NCI-H748 treated with DMSO at 0.1 percent for 48 hours (cell line): ENCODE data around the gene ALDH4A1.
"Not testable (repeated sequence)": the region's sequence is repeated elsewhere in the genome, so short reads cannot be mapped to it uniquely, and the experiment has no call there.

Experiments used
- DNase-seq: peaks from one replicate; lab custom pipeline; 2025; lab: John Stamatoyannopoulos, UW

ALDH4A1 gene

DNA sequence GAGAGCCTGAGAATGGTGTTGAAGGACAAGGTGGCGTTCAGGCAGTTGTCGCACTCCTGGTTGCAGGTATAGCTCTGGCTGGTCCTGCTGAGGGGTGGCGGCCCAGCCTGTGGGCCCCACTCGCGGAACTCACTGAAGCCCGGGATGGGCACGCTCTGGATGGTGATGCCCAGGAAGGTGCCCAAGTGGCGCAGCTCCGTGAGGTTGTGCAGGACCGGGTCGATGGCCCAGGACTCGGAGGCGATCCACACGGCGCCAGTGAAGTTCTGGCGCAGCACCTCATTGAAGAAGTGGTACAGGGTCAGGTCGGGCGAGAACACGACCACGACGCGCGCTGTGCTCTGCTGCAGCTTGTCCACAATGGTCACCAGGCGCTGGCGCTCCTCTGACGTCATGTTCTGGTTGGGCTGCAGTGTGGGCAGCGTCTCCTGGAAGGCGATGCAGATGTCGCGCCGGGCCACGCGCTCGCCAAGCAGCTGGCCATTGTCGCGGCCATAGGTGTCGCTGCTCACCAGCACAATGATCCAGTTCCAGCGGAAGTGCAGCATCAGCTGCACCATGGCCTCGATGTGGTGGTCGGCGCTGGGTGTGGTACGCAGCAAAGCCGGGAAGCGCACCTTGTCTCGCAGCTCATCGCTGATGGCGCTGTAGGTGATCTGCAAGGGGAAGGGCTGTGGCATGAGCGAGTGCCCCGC is 47.9 kb downstream of the ALDH4A1 start:
- DNase-seq: no peak

DNA sequence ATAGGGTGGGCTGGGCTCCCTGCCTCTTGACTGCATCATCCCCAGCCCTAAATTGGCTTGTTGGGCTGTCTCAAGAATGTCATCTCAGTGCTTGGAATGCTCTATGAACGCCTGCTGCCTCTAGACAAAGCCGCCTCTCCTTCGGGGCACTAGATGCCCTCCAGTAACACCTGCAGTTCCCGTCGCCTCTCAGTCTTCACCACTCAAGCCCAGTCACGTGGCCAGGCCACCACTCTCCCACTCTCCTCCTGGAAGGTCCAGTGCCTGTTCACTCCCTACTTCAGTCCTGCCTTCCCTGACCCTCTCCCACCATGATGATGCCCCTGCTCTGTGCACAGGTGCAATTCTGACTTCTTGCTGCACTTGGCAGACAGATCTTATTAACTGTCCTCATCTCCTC is 49.9 kb downstream of the ALDH4A1 start:
- no peak for DNase-seq

DNA sequence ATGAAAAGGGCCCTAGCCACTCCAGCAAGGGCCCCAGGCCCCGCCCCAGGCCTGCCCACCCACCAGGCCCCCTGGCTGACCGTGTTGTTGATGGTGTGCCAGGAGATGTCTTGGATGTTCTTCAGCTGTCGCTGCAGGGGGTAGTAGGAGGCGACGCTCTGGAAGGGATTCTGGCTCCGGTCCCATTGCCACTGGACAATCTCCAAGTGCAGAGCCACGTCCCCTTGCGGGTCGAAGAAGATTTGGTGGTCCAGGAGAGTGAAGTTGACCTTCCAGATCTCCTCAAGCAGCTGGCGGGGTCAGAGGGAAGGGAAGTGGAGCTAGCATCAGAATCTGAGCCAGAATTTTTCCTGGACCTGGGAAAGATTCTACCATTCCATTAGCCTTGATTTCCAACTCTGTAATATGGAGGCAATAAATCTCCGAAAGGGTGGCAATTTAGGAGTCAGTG is 53.1 kb downstream of the ALDH4A1 start:
- no peak for DNase-seq

DNA sequence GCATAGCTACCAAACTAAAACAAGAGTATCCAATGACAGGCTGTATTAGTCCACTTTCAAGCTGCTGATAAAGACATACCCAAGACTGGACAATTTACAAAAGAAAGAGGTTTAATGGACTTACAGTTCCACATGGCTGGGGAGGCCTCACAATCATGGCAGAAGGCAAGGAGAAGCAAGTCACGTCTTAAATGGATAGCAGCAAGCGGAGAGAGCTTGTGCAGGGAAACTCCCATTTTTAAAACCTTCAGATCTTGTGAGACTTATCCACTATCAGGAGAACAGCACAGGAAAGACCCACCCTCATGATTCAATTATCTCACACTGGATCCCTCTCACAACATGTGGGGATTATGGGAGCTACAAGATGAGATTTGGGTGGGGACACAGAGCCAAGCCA is 54.6 kb downstream of the ALDH4A1 start:
- not testable (repeated sequence) for DNase-seq

DNA sequence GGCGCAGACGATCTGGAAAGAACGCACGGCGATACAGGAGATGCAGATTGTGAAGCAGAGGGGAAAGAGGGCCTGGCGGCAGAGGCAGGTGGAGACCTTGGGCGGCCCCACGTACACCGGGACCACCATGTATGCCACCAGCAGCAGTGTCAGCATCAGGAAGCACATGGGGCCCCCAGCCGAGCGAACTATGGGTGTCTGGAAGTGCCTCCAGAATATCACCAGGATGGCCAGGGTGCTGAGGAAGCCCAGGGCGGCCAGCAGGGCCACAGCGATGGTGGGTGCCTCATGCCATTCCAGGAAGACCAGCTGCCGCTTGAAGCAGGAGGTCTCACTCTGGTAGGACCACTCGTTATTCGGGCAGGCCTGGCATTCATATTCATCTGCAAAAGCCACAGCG is 62.2 kb downstream of the ALDH4A1 start:
- no peak for DNase-seq

DNA sequence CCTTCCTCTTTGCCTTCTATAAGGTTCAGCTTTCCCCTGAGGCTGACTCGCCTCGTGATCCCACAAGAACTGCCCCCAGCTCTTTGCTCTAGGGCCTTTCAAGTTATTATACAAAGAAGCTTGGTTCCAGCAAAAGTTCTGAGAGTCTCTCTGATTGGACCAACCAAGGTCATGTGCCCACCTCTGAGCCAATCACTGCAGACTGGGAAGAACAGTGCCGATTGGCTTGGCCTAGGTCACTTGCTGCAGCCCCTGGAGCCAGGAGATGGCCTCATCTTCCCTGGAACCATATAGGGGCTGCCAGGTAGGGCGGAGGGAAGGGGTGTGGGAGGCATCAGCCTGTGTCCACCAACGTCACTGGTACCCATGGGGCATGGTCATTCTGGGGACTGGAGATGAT is 65.7 kb downstream of the ALDH4A1 start:
- DNase-seq: no peak

DNA sequence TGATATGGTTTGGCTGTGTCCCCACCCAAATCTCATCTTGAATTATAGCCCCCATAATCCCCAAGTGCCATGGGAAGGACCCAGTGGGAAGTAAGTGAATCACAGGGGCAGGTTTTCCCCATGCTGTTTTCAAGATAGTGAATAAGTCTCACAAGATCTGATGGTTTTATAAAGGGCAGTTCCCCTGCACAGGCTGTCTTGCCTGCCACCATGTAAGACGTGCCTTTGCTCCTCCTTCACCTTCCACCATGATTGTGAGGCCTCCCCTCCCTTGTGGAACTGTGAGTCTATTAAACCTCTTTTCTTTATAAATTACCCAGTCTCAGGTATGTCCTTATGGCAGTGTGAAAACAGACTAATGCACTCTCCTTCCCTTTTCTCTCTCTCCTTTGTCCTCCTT is 70.0 kb downstream of the ALDH4A1 start:
- DNase-seq: not testable (repeated sequence)

DNA sequence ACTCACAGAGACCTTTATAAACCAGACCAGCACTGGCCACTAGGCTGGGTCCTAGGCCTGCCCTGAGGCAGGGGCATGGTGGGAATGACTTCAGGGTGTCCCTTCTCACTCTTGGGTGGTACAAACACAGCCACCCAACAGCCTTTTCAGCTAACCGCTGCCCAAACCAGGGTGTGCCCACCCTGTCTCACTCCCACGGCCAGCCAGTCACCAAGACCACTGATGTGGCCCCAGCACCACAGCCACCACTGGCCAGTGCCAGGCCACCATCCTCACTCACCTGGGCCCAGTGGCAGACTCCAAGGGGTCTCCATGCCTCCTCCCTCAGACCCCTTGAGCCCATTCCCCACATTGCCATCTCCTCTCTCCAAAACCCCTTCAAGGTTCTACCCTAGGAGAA is 70.7 kb downstream of the ALDH4A1 start:
- DNase-seq: no peak

DNA sequence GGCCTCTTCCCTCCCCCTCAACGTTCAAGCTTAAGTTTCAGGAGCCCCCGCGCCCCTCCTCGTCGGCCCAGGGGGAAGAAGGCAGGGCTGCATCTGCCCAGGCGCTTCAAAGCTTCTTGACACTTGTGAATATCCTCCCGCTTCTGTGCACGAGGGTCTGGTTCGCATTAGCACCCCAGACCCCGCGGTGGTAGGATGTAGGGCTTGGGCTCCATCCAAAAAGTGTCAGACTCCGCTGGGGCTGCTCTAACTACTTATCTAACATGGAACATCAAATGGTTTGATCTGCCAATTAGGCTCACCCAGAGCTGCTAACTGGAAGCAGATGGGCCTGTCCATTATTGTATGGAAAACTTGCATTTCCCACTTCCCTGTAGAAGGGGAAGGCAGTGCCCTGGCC is 71.8 kb downstream of the ALDH4A1 start:
- no peak for DNase-seq

DNA sequence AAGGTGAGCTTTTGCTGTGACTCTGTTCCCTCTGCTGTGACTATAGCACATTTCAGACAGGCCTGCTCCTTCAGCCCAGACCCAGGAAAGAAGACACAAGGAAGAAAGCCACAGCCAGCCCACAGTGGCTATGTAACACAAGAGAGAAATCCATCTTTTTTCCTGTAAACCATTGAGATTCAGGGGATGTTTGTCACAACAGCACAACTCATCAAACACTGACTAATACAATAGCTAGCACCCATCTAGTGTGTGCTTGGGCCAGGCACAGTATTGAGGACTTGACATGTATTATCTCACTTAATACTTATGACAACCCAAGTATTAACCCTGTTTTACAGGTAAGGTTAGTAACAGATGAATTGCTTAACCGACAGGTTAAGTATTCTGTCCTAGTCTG is 72.7 kb downstream of the ALDH4A1 start:
- DNase-seq: no peak

DNA sequence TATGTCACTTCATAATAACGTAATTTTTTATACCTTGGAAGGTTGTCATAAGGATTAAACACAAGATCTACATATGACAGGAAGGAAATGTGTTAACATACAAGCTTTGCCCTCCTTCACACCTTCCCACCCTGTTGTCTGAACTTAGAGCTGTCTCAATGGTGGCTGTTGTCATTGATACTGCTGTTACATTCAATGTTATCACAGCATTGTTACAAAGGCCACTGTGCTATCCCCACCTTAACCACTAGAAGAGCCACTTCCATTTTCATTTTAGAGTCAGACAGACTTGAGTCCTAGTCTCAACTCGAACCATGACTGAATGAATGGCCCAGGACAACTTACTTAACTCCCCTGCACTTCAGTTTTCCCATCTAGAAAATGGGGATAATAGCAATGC is 74.1 kb downstream of the ALDH4A1 start:
- DNase-seq: no peak

DNA sequence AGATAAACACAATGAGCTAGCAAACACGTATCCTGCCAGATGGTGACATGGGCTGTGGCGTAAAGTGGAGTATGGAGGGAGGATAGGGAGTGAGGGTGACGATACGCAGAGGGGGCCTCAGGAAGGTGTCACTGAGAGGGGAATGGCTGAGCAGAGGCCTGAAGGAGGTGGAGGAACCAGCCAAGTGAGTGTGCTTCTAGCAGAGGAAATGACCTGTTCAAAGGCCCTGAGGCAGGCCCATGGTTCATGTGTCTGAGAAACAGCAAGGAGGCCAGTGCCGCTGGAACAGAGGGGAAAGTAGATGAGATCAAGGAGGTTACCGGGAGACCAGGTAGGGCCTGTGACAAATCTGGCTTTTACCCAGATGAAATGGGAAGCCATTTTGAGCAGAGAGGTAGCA is 78.9 kb downstream of the ALDH4A1 start:
- no peak for DNase-seq
